Measurements from ENCODE around the gene COL4A2. TPM values are rescaled to one million over a fixed set of nuclear protein-coding genes. Genes with fewer than 3 reads are reported as not detected.

Gene COL4A2
- total and polyA plus RNA-seq, 4 donors: 8.0 to 45.2 (median 40.3) TPM

DNA sequence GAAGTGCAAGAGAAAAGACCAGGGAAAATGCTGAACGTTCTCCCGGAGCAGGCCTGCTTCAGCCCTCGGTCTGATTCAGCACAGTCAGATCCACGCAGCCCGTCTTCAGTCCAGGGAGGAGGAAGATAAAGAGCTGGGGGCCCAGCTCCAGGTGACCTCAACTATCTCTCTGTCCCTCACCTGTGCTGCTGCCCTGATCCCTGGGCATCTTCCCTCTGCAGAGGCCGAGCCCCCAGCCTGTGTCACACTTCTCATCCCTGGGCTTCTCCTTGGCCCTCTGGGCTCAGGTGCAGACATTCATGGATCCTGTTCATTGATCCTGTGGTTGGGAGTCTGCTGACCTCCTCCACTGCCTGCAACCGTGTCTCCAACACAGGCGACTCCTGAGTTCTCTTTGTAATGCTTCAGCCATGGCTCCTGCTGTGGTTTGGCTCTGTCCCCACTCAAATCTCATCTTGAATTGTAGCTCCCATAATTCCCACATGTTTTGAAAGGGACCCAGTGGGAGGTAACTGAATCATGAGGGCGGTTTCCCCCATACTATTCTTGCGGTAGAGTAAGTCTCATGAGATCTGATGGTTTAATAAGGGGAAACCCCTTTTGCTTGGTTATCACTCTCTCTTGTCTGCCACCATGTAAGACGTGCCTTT is 27.9 kb downstream of the COL4A2 start:
- Histone ChIP-seq H3K27me3 (ENCODE audit: control insufficient read depth in 4 of 4, insufficient read depth in 4 of 4, low read length in 3 of 4) (no peaks in the 10 kb centered on the region), H3K4me3 (ENCODE audit: low read depth in 1 of 3, low read length in 3 of 3) (no peak overlapping the region), H3K9ac (ENCODE audit: low read depth in 1 of 2, low read length in 2 of 2) (no peak overlapping the region), H3K27ac (ENCODE audit: low read depth in 1 of 2, low read length in 2 of 2) (no peak overlapping the region), H3K4me1 (ENCODE audit: control insufficient read depth in 4 of 4, insufficient read depth in 4 of 4, low read length in 3 of 4) (peaks cover 0 to 2% (median 0%) of the 10 kb centered on the region in 4 donors), H3K9me3 (ENCODE audit: control insufficient read depth in 4 of 4, low read length in 3 of 4) (no peaks in the 10 kb centered on the region), H3K36me3 (ENCODE audit: control insufficient read depth in 4 of 4, insufficient read depth in 3 of 4, low read depth in 1 of 4, low read length in 3 of 4) (peaks cover 0 to 2% (median 0%) of the 10 kb centered on the region in 4 donors)
- 93% methylated on average over 11 of the region's 11 CpGs for WGBS
- no peak for TF ChIP-seq RAD21 (IDR thresholded peaks at IDR 0.05)
- TF ChIP-seq, protein P1, sequence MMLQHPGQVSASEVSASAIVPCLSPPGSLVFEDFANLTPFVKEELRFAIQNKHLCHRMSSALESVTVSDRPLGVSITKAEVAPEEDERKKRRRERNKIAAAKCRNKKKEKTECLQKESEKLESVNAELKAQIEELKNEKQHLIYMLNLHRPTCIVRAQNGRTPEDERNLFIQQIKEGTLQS (IDR thresholded peaks at IDR 0.05): no peak
- TF ChIP-seq, protein P2, sequence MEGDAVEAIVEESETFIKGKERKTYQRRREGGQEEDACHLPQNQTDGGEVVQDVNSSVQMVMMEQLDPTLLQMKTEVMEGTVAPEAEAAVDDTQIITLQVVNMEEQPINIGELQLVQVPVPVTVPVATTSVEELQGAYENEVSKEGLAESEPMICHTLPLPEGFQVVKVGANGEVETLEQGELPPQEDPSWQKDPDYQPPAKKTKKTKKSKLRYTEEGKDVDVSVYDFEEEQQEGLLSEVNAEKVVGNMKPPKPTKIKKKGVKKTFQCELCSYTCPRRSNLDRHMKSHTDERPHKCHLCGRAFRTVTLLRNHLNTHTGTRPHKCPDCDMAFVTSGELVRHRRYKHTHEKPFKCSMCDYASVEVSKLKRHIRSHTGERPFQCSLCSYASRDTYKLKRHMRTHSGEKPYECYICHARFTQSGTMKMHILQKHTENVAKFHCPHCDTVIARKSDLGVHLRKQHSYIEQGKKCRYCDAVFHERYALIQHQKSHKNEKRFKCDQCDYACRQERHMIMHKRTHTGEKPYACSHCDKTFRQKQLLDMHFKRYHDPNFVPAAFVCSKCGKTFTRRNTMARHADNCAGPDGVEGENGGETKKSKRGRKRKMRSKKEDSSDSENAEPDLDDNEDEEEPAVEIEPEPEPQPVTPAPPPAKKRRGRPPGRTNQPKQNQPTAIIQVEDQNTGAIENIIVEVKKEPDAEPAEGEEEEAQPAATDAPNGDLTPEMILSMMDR (IDR thresholded peaks at IDR 0.05; ENCODE audit: low read depth, low read length, missing input control): no peak
- no peak for TF ChIP-seq SP1 (IDR thresholded peaks at IDR 0.05)
- no peak for TF ChIP-seq FOXA1 (IDR thresholded peaks at IDR 0.05)
- TF ChIP-seq FOXA2 (IDR thresholded peaks at IDR 0.05): no peak
- TF ChIP-seq HNF4G (IDR thresholded peaks at IDR 0.05): no peak
- TF ChIP-seq, protein P3, sequence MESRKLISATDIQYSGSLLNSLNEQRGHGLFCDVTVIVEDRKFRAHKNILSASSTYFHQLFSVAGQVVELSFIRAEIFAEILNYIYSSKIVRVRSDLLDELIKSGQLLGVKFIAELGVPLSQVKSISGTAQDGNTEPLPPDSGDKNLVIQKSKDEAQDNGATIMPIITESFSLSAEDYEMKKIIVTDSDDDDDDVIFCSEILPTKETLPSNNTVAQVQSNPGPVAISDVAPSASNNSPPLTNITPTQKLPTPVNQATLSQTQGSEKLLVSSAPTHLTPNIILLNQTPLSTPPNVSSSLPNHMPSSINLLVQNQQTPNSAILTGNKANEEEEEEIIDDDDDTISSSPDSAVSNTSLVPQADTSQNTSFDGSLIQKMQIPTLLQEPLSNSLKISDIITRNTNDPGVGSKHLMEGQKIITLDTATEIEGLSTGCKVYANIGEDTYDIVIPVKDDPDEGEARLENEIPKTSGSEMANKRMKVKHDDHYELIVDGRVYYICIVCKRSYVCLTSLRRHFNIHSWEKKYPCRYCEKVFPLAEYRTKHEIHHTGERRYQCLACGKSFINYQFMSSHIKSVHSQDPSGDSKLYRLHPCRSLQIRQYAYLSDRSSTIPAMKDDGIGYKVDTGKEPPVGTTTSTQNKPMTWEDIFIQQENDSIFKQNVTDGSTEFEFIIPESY (IDR thresholded peaks at IDR 0.05): no peak
- no peak for TF ChIP-seq TAF1 (conservative IDR thresholded peaks at IDR 0.05)
- TF ChIP-seq, protein P4, sequence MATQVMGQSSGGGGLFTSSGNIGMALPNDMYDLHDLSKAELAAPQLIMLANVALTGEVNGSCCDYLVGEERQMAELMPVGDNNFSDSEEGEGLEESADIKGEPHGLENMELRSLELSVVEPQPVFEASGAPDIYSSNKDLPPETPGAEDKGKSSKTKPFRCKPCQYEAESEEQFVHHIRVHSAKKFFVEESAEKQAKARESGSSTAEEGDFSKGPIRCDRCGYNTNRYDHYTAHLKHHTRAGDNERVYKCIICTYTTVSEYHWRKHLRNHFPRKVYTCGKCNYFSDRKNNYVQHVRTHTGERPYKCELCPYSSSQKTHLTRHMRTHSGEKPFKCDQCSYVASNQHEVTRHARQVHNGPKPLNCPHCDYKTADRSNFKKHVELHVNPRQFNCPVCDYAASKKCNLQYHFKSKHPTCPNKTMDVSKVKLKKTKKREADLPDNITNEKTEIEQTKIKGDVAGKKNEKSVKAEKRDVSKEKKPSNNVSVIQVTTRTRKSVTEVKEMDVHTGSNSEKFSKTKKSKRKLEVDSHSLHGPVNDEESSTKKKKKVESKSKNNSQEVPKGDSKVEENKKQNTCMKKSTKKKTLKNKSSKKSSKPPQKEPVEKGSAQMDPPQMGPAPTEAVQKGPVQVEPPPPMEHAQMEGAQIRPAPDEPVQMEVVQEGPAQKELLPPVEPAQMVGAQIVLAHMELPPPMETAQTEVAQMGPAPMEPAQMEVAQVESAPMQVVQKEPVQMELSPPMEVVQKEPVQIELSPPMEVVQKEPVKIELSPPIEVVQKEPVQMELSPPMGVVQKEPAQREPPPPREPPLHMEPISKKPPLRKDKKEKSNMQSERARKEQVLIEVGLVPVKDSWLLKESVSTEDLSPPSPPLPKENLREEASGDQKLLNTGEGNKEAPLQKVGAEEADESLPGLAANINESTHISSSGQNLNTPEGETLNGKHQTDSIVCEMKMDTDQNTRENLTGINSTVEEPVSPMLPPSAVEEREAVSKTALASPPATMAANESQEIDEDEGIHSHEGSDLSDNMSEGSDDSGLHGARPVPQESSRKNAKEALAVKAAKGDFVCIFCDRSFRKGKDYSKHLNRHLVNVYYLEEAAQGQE (IDR thresholded peaks at IDR 0.05): no peak
- DNase-seq (ENCODE audit: low spot score): no peak

DNA sequence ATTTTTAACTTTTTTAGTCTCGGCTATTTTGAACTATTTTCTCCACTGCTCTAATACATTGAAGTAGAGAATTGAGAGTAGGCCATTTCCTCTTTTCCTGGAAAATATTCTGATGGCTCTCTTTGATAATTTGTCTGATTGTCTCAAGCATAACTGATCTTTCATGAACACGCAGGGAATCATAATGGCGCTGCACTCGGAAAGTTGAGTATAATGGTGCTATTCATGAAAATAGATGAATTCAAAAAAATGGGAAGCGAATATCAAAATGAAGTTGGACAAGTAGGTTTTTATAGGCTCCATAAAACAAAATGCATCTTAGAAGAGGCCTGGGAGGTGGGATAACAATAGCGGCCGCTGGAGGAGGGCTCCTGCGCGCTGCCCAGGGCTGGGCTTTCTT is 29.0 kb downstream of the COL4A2 start:
- Histone ChIP-seq H3K4me1 (ENCODE audit: control insufficient read depth in 4 of 4, insufficient read depth in 4 of 4, low read length in 3 of 4) (peaks cover 0 to 3% (median 0%) of the 10 kb centered on the region in 4 donors), H3K9ac (ENCODE audit: low read depth in 1 of 2, low read length in 2 of 2) (no peak overlapping the region), H3K36me3 (ENCODE audit: control insufficient read depth in 4 of 4, insufficient read depth in 3 of 4, low read depth in 1 of 4, low read length in 3 of 4) (peaks cover 0 to 2% (median 0%) of the 10 kb centered on the region in 4 donors), H3K9me3 (ENCODE audit: control insufficient read depth in 4 of 4, low read length in 3 of 4) (no peaks in the 10 kb centered on the region), H3K4me3 (ENCODE audit: low read depth in 1 of 3, low read length in 3 of 3) (no peak overlapping the region), H3K27me3 (ENCODE audit: control insufficient read depth in 4 of 4, insufficient read depth in 4 of 4, low read length in 3 of 4) (no peaks in the 10 kb centered on the region), H3K27ac (ENCODE audit: low read depth in 1 of 2, low read length in 2 of 2) (no peak overlapping the region)
- no peak for DNase-seq (ENCODE audit: low spot score)
- no peak for TF ChIP-seq JUND (IDR thresholded peaks at IDR 0.05)
- TF ChIP-seq, protein P3 (IDR thresholded peaks at IDR 0.05): no peak
- TF ChIP-seq YY1 (IDR thresholded peaks at IDR 0.05): no peak
- TF ChIP-seq, protein P4 (IDR thresholded peaks at IDR 0.05): no peak
- 94% methylated on average over 9 of the region's 9 CpGs for WGBS

Data from liver (tissue), 9 donors.